Type B pancreatic cell (in vitro differentiated cells): ENCODE measurements around the gene TBC1D24. TPM values are rescaled to one million over a fixed set of nuclear protein-coding genes. Genes with fewer than 3 reads are reported as not detected.
"Not testable (repeated sequence)": the region's sequence is repeated elsewhere in the genome, so short reads cannot be mapped to it uniquely, and the experiment has no call there.

Experiments used
- DNase-seq: peaks from one replicate; pipeline ENCODE4 v3.0.0; 2021; ENCODE audit warnings: mixed read lengths; ENCODE audit not compliant: unreplicated experiment; ENCODE audit errors: extremely low spot score
- H3K27ac Mint-ChIP-seq: 2 replicates; pipeline ENCODE4 v1.8.0; 2021; ENCODE audit warnings: mild to moderate bottlenecking, mixed read lengths
- H3K27me3 Mint-ChIP-seq: 2 replicates; pipeline ENCODE4 v1.8.0; 2021; ENCODE audit warnings: mixed read lengths
- H3K36me3 Mint-ChIP-seq: 2 replicates; pipeline ENCODE4 v1.8.0; 2021; ENCODE audit warnings: mixed read lengths
- H3K4me1 Mint-ChIP-seq: one replicate; pipeline ENCODE4 v1.8.0; 2021; ENCODE audit warnings: mixed read lengths; ENCODE audit not compliant: unreplicated experiment
- H3K4me3 Mint-ChIP-seq: 2 replicates; pipeline ENCODE4 v1.8.0; 2021; ENCODE audit warnings: mild to moderate bottlenecking, mixed read lengths
- H3K9me3 Mint-ChIP-seq: 2 replicates; pipeline ENCODE4 v1.8.0; 2021; ENCODE audit warnings: mixed read lengths
- total RNA-seq: library from RNA; stranded (reverse); gene quantifications from 2 replicates; pipeline ENCODE4 v1.2.1, GENCODE V29; 2021; ENCODE audit warnings: low replicate concordance
- TF ChIP-seq, protein P1 (sequence below): fragments of 200-600 bp; sonication (generic); conservative IDR thresholded peaks from 2 replicates; pipeline ENCODE4 v1.5.0; 2021; ENCODE audit warnings: antibody characterized with exemption, mild to moderate bottlenecking

Gene TBC1D24
- total RNA-seq, 1 donor from 2014 or later = 22.1 TPM

DNA sequence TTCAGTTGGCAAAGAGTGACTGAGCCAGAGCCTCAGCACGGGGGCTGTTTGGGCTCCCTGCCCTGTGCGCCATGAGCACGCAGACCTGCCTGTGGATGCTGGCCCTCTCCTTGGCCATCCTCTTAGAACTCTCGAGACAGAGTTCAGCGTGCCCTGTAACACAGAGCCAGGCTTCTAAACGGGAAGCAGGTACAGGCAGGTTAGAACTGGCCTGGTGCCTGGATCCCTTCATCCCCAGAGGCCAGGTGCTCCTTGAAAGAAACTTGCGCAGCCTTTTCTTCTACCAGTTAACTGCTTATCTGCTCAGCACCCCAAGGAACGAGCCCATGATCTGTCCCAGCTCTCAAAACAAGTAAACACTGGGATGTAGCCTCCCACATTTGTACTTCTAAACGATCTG lies 38.8 kb upstream of the TBC1D24 start:
- no peaks in the 10 kb centered on the region for H3K27me3 Mint-ChIP-seq
- H3K4me1 Mint-ChIP-seq = no peaks in the 10 kb centered on the region
- H3K4me3 Mint-ChIP-seq = no peak overlapping the region
- no peaks in the 10 kb centered on the region for H3K9me3 Mint-ChIP-seq
- no peak overlapping the region for H3K27ac Mint-ChIP-seq
- TF ChIP-seq, protein P1, sequence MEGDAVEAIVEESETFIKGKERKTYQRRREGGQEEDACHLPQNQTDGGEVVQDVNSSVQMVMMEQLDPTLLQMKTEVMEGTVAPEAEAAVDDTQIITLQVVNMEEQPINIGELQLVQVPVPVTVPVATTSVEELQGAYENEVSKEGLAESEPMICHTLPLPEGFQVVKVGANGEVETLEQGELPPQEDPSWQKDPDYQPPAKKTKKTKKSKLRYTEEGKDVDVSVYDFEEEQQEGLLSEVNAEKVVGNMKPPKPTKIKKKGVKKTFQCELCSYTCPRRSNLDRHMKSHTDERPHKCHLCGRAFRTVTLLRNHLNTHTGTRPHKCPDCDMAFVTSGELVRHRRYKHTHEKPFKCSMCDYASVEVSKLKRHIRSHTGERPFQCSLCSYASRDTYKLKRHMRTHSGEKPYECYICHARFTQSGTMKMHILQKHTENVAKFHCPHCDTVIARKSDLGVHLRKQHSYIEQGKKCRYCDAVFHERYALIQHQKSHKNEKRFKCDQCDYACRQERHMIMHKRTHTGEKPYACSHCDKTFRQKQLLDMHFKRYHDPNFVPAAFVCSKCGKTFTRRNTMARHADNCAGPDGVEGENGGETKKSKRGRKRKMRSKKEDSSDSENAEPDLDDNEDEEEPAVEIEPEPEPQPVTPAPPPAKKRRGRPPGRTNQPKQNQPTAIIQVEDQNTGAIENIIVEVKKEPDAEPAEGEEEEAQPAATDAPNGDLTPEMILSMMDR = no peak
- peaks cover 7% of the 10 kb centered on the region for H3K36me3 Mint-ChIP-seq
- DNase-seq = no peak

DNA sequence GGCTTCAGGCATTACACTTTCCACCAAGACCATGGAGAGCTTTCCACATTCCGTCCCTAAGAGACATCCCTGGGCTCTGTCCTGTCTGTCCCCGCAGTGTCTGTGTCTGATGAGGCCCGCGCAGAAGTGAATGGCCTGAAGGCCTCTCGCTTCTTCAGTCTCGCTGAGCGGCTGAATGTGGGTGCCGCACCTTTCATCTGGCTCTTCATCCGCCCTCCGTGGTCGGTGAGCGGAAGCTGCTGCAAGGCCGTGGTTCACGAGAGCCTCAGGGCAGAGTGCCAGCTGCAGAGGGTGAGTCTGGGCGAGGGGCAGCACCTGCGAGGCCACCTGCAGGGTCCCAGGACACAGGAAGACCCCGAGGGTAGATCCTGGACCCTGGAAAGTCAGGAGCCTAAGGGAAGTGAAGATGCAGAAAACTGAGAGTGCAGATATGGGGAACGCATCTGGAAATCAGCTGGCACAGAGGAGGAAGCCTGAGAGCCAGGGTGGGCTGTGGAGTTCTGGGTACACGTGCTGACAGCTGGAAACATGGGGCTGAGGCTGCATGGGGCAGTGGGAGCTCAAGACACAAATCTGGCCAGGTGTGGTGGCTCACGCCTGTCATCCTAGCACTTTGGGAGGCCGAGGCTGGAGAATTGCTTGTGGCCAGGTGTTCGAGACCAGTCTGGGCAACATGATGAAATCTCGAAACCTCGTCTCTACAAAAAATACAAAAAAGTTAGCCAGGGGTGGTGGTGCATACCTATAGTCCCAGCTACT lies 37.7 kb upstream of the TBC1D24 start:
- Mint-ChIP-seq H3K4me1 (no peaks in the 10 kb centered on the region), H3K27me3 (no peaks in the 10 kb centered on the region), H3K27ac (no peak overlapping the region), H3K9me3 (no peaks in the 10 kb centered on the region), H3K36me3 (peaks cover 7% of the 10 kb centered on the region), H3K4me3 (no peak overlapping the region)
- TF ChIP-seq, protein P1 = no peak
- DNase-seq = no peak

DNA sequence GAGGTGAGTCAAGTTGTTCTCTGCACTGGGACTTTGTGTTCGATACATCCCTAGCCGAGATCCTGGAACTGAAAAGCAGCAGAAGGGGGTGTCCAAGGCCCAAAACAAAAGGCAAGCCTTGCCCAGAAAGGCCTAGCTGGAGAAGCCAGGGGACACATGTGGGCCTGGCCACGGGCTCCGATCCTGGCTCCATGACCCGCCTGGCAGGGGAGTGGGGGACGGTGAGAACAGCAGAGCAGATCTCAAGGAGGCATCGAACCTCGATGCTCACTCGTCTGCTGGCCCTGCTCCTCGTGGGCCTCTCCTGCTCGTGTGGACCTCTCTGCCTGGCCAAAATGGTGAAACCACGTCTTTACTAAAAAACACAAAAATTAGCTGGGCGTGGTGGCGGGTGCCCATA lies 36.8 kb upstream of the TBC1D24 start:
- H3K9me3 Mint-ChIP-seq = no peaks in the 10 kb centered on the region
- H3K36me3 Mint-ChIP-seq = peaks cover 6% of the 10 kb centered on the region
- H3K4me3 Mint-ChIP-seq = no peak overlapping the region
- H3K4me1 Mint-ChIP-seq = no peaks in the 10 kb centered on the region
- TF ChIP-seq, protein P1 = no peak
- no peaks in the 10 kb centered on the region for H3K27me3 Mint-ChIP-seq
- DNase-seq = no peak
- no peak overlapping the region for H3K27ac Mint-ChIP-seq

DNA sequence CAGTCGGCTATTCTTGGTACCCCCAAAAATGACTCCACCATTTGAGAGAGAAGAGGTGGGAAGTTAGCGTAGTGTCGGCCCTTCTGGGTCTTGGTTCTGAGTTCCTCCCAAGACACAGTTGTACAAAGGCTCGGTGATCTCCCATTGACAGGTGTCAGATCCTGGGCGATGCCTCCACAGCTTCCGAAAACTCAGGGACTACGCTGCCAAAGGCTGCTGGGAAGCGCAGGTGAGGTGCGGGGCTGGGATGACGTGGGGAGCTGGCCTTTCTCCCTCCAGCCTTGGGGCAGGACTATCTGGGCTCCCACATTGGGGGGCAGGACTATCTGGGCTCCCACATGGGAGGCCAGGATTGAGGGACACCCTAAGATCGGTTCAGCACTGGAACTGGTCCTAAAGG lies 35.3 kb upstream of the TBC1D24 start:
- H3K4me3 Mint-ChIP-seq = no peak overlapping the region
- TF ChIP-seq, protein P1 = no peak
- peaks cover 4% of the 10 kb centered on the region for H3K36me3 Mint-ChIP-seq
- H3K27me3 Mint-ChIP-seq = no peaks in the 10 kb centered on the region
- H3K27ac Mint-ChIP-seq = no peak overlapping the region
- DNase-seq = no peak
- H3K4me1 Mint-ChIP-seq = no peaks in the 10 kb centered on the region
- H3K9me3 Mint-ChIP-seq = no peaks in the 10 kb centered on the region

DNA sequence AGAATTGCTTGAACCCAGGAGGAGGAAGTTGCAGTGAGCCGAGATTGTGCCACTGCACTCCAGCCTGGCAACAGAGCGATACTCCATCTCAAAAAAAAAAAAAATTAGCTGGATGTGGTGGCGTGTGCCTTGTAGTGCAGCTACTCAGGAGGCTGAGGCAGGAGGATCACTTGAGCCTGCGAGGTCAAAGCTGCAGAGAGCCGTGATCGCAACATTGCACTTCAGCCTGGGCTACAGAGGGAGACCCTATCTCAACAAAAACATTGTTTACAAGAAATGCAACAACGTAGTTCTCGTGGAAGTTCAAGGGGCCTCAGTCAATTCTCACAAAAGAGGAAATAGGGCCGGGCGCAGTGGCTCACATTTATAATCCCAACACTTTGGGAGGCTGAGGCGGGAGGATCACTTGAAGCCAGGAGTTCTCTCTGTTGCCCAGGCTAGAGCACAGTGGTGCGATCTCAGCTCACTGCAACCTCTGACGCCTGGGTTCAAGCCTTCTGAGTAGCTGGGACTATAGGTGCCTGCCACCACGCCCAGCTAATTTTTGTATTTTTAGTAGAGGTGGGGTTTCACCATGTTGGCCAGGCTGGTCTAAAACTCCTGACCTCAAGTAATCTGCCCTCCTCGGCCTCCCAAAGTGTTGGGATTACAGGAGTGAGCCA lies 33.7 kb upstream of the TBC1D24 start:
- not testable (repeated sequence) for H3K27me3 Mint-ChIP-seq, H3K36me3 Mint-ChIP-seq, H3K4me3 Mint-ChIP-seq, DNase-seq, H3K4me1 Mint-ChIP-seq, H3K9me3 Mint-ChIP-seq, H3K27ac Mint-ChIP-seq

DNA sequence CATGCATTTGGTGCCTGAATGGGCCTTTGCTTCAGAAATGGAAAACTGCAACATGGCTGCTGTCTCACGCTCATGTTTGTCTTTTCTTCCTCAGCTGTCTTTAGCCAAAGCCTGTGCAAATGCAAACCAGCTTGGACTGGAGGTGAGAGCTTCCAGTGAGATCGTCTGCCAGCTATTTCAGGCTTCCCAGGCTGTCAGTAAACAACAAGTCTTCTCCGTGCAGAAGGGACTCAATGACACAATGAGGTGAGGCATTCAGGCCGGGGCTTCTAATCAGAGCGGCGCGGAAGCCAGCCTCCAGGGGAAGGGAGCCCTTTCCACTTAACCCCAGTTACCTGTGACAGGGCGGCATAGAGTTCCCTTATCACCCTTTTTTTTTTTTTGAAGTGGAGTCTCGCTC lies 31.4 kb upstream of the TBC1D24 start:
- no peaks in the 10 kb centered on the region for H3K4me1 Mint-ChIP-seq
- no peaks in the 10 kb centered on the region for H3K27me3 Mint-ChIP-seq
- TF ChIP-seq, protein P1 = no peak
- H3K27ac Mint-ChIP-seq = no peak overlapping the region
- DNase-seq = no peak
- H3K36me3 Mint-ChIP-seq = peaks cover 13% of the 10 kb centered on the region
- H3K4me3 Mint-ChIP-seq = no peak overlapping the region
- H3K9me3 Mint-ChIP-seq = no peaks in the 10 kb centered on the region
